Mesenchymal stem cell (in vitro differentiated cells and primary cell): ENCODE measurements around the gene UNC13D.

Source experiments
- DNase-seq: peaks from one replicate; pipeline ENCODE4 v3.0.0-alpha.2; 2013
- H2AFZ ChIP-seq: one replicate; pipeline ENCODE4 v1.6.1; 2013; ENCODE audit warnings: low read depth, mild to moderate bottlenecking, control low read depth, inconsistent platforms, low read length, moderate library complexity
- H2AK5ac ChIP-seq: 2 replicates; pipeline ENCODE4 v1.6.1; 2013; ENCODE audit warnings: low read length, moderate library complexity, mild to moderate bottlenecking, inconsistent platforms; ENCODE audit not compliant: severe bottlenecking
- H2BK120ac ChIP-seq: one replicate; pipeline ENCODE4 v1.6.1; 2013; ENCODE audit warnings: low read depth, mild to moderate bottlenecking, inconsistent platforms, low read length, moderate library complexity
- H2BK12ac ChIP-seq, 2 experiments: one replicate each; pipeline ENCODE4 v1.6.1; 2013; ENCODE audit warnings: inconsistent platforms in 2 of 2, low read length in 2 of 2, mild to moderate bottlenecking in 2 of 2, moderate library complexity in 2 of 2, control low read depth in 1 of 2
- H2BK15ac ChIP-seq: one replicate; pipeline ENCODE4 v1.6.1; 2013; ENCODE audit warnings: mild to moderate bottlenecking, low read depth, inconsistent platforms; ENCODE audit not compliant: poor library complexity, severe bottlenecking
- H2BK5ac ChIP-seq: 2 replicates; pipeline ENCODE4 v1.6.1; 2013; ENCODE audit warnings: low read depth, mild to moderate bottlenecking, low read length, control low read depth, inconsistent platforms; ENCODE audit not compliant: poor library complexity, severe bottlenecking
- H3K14ac ChIP-seq, 2 experiments: one replicate each; pipeline ENCODE4 v1.6.1; 2013; ENCODE audit warnings: inconsistent platforms in 2 of 2, low read length in 2 of 2, control low read depth in 1 of 2, mild to moderate bottlenecking in 1 of 2, moderate library complexity in 1 of 2
- H3K18ac ChIP-seq, 2 experiments: one replicate each; pipeline ENCODE4 v1.6.1; 2013; ENCODE audit warnings: inconsistent platforms in 2 of 2, low read length in 2 of 2, control low read depth in 1 of 2, low read depth in 1 of 2, mild to moderate bottlenecking in 1 of 2
- H3K23ac ChIP-seq, 2 experiments: one replicate each; pipeline ENCODE4 v1.6.1; 2013; ENCODE audit warnings: inconsistent platforms in 2 of 2, low read length in 2 of 2, mild to moderate bottlenecking in 2 of 2, moderate library complexity in 2 of 2, control low read depth in 1 of 2
- H3K27ac ChIP-seq: 2 replicates; pipeline ENCODE4 v1.5.1; 2013; ENCODE audit warnings: mild to moderate bottlenecking, moderate library complexity, low read length, control low read depth, inconsistent platforms; ENCODE audit not compliant: poor library complexity, severe bottlenecking
- H3K27me3 ChIP-seq, 2 experiments: 2 replicates each; pipeline versions ENCODE4 v1.6.1 to v1.7.0; 2013; ENCODE audit warnings: low read length in 2 of 2, mild to moderate bottlenecking in 2 of 2, moderate library complexity in 2 of 2, control low read depth in 1 of 2, inconsistent platforms in 1 of 2; ENCODE audit not compliant: control insufficient read depth in 1 of 2, insufficient read depth in 1 of 2
- H3K36me3 ChIP-seq, 2 experiments: 2 replicates each; pipeline versions ENCODE4 v1.6.1 to v1.7.0; 2013; ENCODE audit warnings: low read length in 2 of 2, control low read depth in 1 of 2, inconsistent platforms in 1 of 2, low read depth in 1 of 2, mild to moderate bottlenecking in 1 of 2; ENCODE audit not compliant: insufficient read depth in 2 of 2, control insufficient read depth in 1 of 2
- H3K4ac ChIP-seq, 2 experiments: one replicate each; pipeline ENCODE4 v1.6.1; 2013; ENCODE audit warnings: inconsistent platforms in 2 of 2, low read length in 2 of 2, mild to moderate bottlenecking in 2 of 2, moderate library complexity in 2 of 2, control low read depth in 1 of 2, low read depth in 1 of 2
- H3K4me1 ChIP-seq: 2 replicates; pipeline ENCODE4 v1.6.1; 2013; ENCODE audit warnings: low read depth, low read length, control low read depth; ENCODE audit not compliant: control insufficient read depth, insufficient read depth
- H3K4me2 ChIP-seq: 2 replicates; pipeline ENCODE4 v1.6.1; 2013; ENCODE audit warnings: low read length, mild to moderate bottlenecking, inconsistent platforms; ENCODE audit not compliant: poor library complexity, severe bottlenecking
- H3K4me3 ChIP-seq, 2 experiments: 2 replicates each; pipeline versions ENCODE4 v1.5.1 to v1.7.0; 2013; ENCODE audit warnings: low read length in 2 of 2, mild to moderate bottlenecking in 2 of 2, control low read depth in 1 of 2, low read depth in 1 of 2; ENCODE audit not compliant: insufficient read depth in 1 of 2
- H3K79me1 ChIP-seq: replicated peaks from 2 replicates; pipeline ENCODE4 v1.6.1; 2013; ENCODE audit warnings: mild to moderate bottlenecking, control low read depth, low read length, inconsistent platforms; ENCODE audit not compliant: poor library complexity, severe bottlenecking
- H3K9ac ChIP-seq: 2 replicates; pipeline ENCODE4 v1.7.0; 2013; ENCODE audit warnings: mild to moderate bottlenecking, low read length, moderate library complexity
- H3K9me3 ChIP-seq: 2 replicates; pipeline ENCODE4 v1.7.0; 2013; ENCODE audit warnings: mild to moderate bottlenecking, low read length; ENCODE audit not compliant: control insufficient read depth
- H4K8ac ChIP-seq: one replicate; pipeline ENCODE4 v1.6.1; 2013; ENCODE audit warnings: inconsistent platforms, mild to moderate bottlenecking, low read length, moderate library complexity
- H4K91ac ChIP-seq: one replicate; pipeline ENCODE4 v1.6.1; 2013; ENCODE audit warnings: mild to moderate bottlenecking, low read length, inconsistent platforms
- WGBS: methylation state at CpG from one replicate; pipeline ENCODE4 v1.1.7; 2013; ENCODE audit warnings: mixed read lengths; 5-methylcytosine and 5-hydroxymethylcytosine counted together

Gene UNC13D

DNA sequence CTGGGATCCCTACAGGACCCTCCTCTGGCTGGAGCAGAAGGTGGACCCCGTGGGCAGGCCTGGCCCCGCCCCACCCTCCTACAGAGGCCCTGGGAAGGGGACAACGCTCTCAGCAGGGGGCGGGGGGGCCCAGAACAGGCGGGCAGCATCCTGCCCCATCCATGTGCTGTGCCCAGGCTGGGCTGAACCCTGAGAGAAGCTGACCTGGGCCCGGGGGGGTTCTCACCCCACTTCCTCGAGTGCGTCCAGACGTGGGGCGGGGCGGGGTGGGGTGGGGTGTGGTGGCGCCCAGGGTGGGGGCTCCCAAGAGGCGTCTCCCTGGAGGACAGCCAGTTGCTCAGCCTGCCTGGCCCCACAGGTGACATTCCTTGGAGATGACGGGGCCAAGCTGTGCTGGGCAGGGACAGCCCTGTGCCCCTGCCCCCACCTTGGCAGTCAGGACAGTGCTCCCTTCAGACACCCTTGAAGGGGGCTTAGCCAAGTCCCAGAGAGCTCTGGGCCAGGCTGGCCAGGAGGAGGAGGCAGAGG is 390 bp upstream of the UNC13D start:
- H3K18ac ChIP-seq, result peak overlapping the region in 1 of 2 experiments; percentile 52
- H2BK120ac ChIP-seq, result no peak overlapping the region
- no peak overlapping the region for H2BK5ac ChIP-seq
- peak overlapping the region; percentile 85 for H2AK5ac ChIP-seq
- H3K36me3 ChIP-seq, result peaks cover 42 to 50% of the 10 kb centered on the region in 2 experiments
- H3K9ac ChIP-seq, result peak overlapping the region; percentile 6
- no peaks in the 10 kb centered on the region for H3K9me3 ChIP-seq
- H3K79me1 ChIP-seq, result peaks cover 12% of the 10 kb centered on the region
- 79% methylated on average over 12 of the region's 14 CpGs for WGBS
- H2AFZ ChIP-seq, result no peak overlapping the region
- H3K23ac ChIP-seq, result no peak overlapping the region
- no peaks in the 10 kb centered on the region for H3K27me3 ChIP-seq
- H3K4me2 ChIP-seq, result no peak overlapping the region
- H3K4me3 ChIP-seq, result no peak overlapping the region
- peak overlapping the region; percentile 61 for H4K8ac ChIP-seq
- H3K4ac ChIP-seq, result no peak overlapping the region
- peak overlapping the region; percentile 70 for H4K91ac ChIP-seq
- no peak overlapping the region for H3K27ac ChIP-seq
- peak overlapping the region in 1 of 2 experiments; percentile 84 for H3K14ac ChIP-seq
- peak overlapping the region in 1 of 2 experiments; percentile 43 for H2BK12ac ChIP-seq
- DNase-seq, result no peak
- peaks cover 22% of the 10 kb centered on the region for H3K4me1 ChIP-seq
- H2BK15ac ChIP-seq, result no peak overlapping the region

- H3K27ac ChIP-seq, result no peak overlapping the region
- no peak overlapping the region for H3K9ac ChIP-seq
- no peak overlapping the region for H2BK120ac ChIP-seq
- no peak overlapping the region for H2AFZ ChIP-seq
- no peak overlapping the region for H3K14ac ChIP-seq
- H3K36me3 ChIP-seq, result peaks cover 27 to 35% of the 10 kb centered on the region in 2 experiments
- H3K4me3 ChIP-seq, result no peak overlapping the region
- H3K9me3 ChIP-seq, result no peaks in the 10 kb centered on the region
- H2BK12ac ChIP-seq, result no peak overlapping the region
- H3K23ac ChIP-seq, result no peak overlapping the region
- DNase-seq, result no peak
- peaks cover 7% of the 10 kb centered on the region for H3K79me1 ChIP-seq
- H3K18ac ChIP-seq, result no peak overlapping the region
- no peak overlapping the region for H4K91ac ChIP-seq
- H4K8ac ChIP-seq, result no peak overlapping the region
- H3K4me2 ChIP-seq, result no peak overlapping the region
- H2AK5ac ChIP-seq, result no peak overlapping the region
- no peak overlapping the region for H2BK5ac ChIP-seq
- no peaks in the 10 kb centered on the region for H3K27me3 ChIP-seq
- 91% methylated on average over 18 of the region's 22 CpGs for WGBS
- H3K4me1 ChIP-seq, result peaks cover 22% of the 10 kb centered on the region
- no peak overlapping the region for H2BK15ac ChIP-seq
- H3K4ac ChIP-seq, result no peak overlapping the region
Measured at GRCh38 chr17:75842963-75843576, 1.1 kb downstream of the UNC13D start.

DNA sequence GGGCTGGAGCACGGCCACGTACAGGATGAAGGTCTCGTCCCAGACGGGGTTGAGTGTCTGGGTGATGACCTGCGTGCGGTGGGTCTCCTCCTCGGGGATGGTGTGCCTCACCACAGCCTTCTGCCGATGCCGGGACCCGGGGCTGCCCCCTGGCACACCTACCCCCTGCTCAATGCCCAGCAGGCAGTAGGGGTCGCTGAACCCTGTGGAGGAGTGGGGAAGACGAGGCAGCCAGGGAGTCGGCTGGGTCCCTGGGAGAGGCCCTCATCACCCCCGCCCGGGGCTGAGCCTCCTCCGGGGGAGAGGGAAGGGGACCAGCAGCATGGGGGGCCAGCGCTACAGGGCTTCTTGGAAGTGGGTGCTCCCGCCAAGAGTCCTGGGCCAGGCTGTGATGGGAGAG is 1.8 kb downstream of the UNC13D start:
- no peak overlapping the region for H3K27ac ChIP-seq
- no peak overlapping the region for H2BK120ac ChIP-seq
- H3K27me3 ChIP-seq, result no peaks in the 10 kb centered on the region
- 94% methylated on average over 11 of the region's 18 CpGs for WGBS
- H2AFZ ChIP-seq, result no peak overlapping the region
- no peak overlapping the region for H2BK5ac ChIP-seq
- no peak overlapping the region for H2AK5ac ChIP-seq
- peak overlapping the region; percentile 53 for H4K91ac ChIP-seq
- no peak overlapping the region for H4K8ac ChIP-seq
- no peak overlapping the region for H3K23ac ChIP-seq
- peaks cover 3% of the 10 kb centered on the region for H3K79me1 ChIP-seq
- H3K4me2 ChIP-seq, result no peak overlapping the region
- H3K4ac ChIP-seq, result no peak overlapping the region
- peaks cover 21 to 28% of the 10 kb centered on the region in 2 experiments for H3K36me3 ChIP-seq
- H3K4me3 ChIP-seq, result no peak overlapping the region
- DNase-seq, result no peak
- H3K9ac ChIP-seq, result no peak overlapping the region
- no peak overlapping the region for H3K18ac ChIP-seq
- peak overlapping the region; percentile 78 for H2BK15ac ChIP-seq
- no peaks in the 10 kb centered on the region for H3K9me3 ChIP-seq
- H3K14ac ChIP-seq, result no peak overlapping the region
- H2BK12ac ChIP-seq, result no peak overlapping the region
- H3K4me1 ChIP-seq, result peaks cover 22% of the 10 kb centered on the region

GRCh38 chr17:75840799-75841164 is 3.4 kb downstream of the UNC13D start:
- no peak for DNase-seq
- Histone ChIP-seq H3K79me1 (no peaks in the 10 kb centered on the region), H3K27ac (no peak overlapping the region), H3K4ac (no peak overlapping the region), H3K4me3 (no peak overlapping the region), H2BK5ac (no peak overlapping the region), H2AK5ac (no peak overlapping the region), H2AFZ (no peak overlapping the region), H3K27me3 (no peaks in the 10 kb centered on the region), H3K23ac (no peak overlapping the region), H2BK12ac (no peak overlapping the region), H2BK15ac (no peak overlapping the region), H4K8ac (no peak overlapping the region), H3K4me1 (peaks cover 19% of the 10 kb centered on the region), H4K91ac (no peak overlapping the region), H3K18ac (no peak overlapping the region), H3K36me3 (peaks cover 5 to 13% of the 10 kb centered on the region in 2 experiments), H3K4me2 (no peak overlapping the region), H3K9ac (no peak overlapping the region), H3K14ac (no peak overlapping the region), H3K9me3 (no peaks in the 10 kb centered on the region), H2BK120ac (no peak overlapping the region)
- 83% methylated on average over 5 of the region's 7 CpGs for WGBS
